NCI-H1105 treated with DMSO at 0.1 percent for 48 hours (cell line): ENCODE data around the gene PRXL2A.

Source experiments
- DNase-seq: peaks from one replicate; lab custom pipeline; 2025; lab: John Stamatoyannopoulos, UW

PRXL2A gene

DNA sequence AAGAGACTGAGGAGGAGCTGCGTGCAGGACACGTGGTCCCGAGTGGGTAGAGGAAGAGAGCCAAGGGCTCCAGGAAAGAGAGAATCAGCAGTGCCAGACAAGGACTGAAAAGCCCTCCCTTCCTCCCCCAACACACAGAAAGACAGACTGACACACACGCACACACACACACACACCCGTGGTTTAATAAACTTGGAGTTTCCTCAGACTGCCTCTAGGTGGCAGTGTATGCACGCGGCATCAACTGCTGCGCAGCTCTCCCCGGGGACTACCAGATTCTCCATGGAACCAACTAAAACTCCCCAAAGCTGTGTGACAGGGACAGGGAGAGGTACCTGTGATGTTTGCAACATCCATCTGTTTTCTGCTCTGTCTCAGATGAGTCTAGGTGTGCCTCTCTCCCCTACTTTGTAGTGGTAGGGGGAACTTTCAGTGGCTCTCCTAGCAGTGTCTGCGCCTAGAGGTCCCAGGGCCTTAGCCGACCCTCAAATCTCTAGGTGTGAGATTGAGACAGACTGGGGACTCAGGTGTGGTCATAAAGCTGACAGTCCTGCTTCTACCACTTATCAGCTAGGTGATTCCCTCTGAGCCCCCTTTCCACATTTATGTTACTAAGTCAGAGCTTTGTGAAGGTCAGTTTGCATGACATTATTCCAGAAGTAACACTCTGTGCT is 36.4 kb downstream of the PRXL2A start:
- peak; percentile 18 for DNase-seq

DNA sequence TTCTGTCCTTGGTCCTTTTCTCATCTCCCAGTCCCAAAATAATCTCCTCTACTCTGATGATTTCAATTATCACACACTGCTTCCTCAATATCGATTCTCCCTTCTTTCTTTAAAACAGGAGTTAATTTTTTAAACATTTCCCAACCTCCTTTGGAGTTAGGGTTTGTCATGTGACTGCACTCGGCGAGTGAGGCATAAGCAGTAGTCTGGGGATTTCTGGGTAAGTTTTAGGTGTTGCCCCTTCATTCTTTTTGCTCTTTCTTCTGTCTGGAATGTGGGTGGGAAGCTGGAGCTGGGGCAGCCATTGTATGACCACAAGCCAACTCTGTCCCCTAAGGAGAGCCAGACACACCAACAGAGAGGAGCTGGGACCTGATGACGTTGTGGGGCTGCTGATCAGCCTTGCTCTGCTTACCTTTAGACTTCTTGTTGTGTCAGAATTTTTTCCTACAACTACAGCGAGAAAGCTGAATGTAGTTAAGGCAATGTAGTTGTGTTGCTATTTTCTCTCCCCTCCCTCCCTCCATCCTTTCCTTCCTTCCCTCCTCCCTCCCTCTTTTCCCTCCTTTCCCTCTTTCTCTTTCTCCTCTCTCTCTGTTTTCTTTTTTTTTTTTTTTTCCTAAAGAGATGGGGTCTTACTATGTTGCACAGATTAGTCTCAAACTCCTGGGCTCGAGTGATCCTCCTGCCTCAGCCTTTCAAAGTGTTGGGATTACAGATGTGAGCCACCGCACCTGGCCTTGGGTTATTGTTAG is 39.3 kb downstream of the PRXL2A start:
- no peak for DNase-seq

DNA sequence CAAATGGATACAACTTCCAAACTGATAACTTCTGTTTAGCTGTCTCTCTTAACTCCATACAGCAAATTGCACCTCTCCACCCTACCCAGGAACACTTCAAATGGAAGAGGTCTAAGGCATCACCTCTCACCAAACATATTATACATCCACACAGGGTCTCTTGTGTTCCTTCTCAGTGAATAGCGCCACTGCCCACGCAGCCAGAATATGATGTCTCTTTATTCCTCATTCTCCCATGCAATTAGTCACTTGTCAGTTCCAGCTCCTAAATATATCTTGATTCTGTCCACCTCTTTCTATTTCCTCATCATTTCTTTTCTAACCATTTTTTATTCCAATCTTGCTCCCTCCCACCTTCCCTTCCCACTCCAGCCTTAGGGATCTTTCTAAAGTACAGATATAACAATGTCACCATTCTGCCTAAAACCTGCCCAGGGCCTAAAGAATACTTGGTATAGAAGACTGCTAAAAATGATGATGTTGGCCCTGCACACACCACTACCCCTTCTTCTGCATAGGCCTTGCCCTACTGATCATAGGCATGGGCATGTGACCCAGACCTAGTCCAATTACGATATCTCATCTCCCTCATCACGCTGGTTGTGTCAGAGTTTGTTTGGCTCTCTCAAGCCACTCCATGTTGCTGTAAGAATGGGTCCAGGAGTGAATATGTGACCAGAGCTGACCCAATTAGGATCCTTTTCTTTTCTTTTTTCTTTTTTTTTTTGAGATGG is 40.0 kb downstream of the PRXL2A start:
- DNase-seq = no peak

DNA sequence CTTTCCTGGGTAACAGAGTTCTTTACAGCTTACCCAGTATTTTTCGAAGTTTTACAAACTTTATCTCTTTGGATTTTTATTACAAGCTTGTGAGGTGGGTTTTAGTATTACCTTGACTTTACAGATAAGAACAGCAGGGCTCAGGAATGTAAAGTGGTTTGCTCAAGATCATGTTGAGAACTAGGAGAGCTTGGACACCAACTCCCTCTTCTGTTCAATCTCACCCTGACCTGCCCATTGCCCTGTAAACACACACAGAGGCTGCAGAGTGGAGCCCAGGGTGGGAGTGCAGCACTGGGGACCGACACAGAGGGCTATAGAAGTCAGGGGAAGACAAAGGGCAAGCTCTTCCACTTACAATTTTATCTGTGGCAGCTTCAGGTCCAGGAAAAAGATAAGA is 41.2 kb downstream of the PRXL2A start:
- no peak for DNase-seq

DNA sequence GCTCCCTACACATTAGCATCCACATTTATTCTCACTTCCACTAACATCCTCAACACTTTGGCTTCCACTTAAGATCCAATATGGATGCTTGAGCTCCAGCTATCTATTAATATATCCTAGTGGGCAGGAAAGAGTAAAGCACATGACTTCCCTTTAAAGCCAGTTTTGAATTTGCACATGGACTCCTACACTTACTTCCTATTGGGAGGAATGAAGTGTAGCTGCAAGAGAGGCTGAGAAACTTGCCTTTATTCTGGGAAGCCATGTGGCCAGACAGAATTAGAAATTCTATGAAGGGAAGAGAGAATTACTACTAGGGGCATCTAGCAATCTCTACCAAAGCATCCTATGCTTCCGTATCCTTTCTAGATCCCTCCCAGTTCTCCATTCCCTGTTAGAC is 42.8 kb downstream of the PRXL2A start:
- DNase-seq = no peak

GRCh38 chr10:80452069-80452468 is 43.7 kb downstream of the PRXL2A start:
- DNase-seq = no peak

DNA sequence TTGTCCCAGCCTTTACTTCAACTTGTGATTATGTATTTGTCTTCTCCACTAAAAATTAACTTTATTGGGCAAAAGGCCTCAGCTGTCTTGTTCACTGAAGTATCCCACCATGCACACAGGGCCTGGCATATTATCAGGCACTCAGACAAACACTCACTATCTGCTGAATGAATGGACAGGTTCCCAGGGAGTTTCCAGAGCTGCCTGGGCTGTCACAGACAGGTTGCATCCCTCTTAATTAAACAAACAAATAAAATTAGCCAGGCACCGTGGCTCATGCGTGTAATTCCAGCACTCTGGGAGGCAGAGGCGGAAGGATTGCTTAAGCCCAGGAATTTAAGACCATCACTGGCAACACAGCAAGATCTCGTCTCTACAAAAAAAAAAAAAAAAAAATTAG is 44.3 kb downstream of the PRXL2A start:
- DNase-seq = no peak

- DNase-seq = no peak
Observed at GRCh38 chr10:80453056-80453841, 44.9 kb downstream of the PRXL2A start.

DNA sequence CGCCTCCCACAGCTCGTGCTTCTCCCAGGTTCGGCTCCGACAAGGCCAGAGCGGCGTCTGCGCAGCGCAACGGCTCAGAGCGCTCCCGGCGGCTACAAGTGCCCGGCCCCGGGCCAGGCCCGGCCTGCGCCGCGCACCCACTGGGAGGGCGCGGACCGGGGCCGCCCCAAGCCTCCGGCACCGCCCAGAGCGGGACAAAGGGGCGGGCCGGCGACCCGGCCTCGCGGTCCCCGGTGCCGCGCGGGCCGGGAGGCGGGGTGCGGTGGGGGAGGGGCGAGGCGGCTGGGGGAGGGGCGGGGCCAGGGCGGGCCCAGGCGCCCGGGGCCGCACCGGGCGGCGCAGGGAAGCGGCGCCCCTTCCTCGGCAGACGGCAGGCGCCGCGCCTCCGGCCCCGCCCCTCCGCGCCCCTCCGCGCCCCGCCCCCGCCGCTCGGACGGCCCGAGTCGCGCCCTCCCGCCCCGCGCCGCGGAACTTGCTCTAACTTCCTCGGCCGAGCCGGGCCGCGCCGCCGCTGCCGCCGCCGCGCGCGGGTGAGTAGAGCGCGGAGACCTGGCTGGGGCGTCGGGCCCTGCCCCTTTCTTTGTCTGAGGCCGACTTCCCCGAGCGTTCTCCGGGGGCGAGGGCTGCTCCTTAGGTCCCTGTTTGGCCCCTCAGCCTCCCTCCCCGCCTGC is 45.6 kb downstream of the PRXL2A start, which contains the start of gene TSPAN14:
Gene TSPAN14, plus strand, starts transcription at position 469 of the 671 bp plus-strand sequence. CDS start 34,924 bp downstream, outside the sequence.
- peak; percentile 33 for DNase-seq

- DNase-seq = no peak
Observed at GRCh38 chr10:80454513-80455460, 46.4 kb downstream of the PRXL2A start.

- no peak for DNase-seq
Observed at GRCh38 chr10:80455461-80456349, 47.4 kb downstream of the PRXL2A start.

- no peak for DNase-seq
Observed at GRCh38 chr10:80457554-80458262, 49.4 kb downstream of the PRXL2A start.

DNA sequence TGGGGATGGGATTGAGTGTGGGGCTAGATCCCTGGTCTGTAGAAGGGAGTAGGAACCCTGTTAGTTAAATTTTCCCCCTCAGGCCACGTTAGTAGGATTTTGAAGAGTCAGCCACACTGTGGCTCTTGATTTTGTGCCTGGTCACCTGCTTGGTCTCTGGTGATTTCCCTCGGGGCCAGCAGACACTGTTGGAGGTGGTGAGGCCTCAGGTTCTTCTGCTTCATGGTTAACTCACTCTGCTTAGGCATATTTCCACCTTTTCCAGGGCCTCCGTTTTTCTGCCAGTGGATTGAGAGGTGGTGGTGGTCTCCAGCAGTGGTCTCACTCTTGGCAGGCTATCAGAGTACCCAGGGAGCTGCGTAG is 49.9 kb downstream of the PRXL2A start:
- DNase-seq = no peak

DNA sequence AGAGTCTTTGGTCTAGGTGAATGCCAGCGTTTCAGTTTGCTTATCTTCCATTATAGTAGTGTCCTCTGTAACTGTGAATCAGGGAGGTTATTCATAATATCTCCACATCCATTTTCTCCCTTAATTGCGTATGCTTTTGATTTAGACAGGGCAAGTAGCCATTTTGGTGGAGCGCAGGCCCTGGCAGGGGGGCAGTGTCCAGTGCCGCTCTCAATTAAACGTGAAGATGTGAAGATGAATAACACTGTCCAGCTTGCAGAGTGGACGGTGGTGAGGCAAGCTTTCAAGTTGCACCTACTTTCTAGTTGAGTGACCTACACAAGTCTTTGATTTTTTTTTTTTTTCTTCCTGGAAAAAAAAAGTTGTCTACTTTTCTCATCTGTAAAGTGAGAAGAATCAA is 50.3 kb downstream of the PRXL2A start:
- DNase-seq = no peak

DNA sequence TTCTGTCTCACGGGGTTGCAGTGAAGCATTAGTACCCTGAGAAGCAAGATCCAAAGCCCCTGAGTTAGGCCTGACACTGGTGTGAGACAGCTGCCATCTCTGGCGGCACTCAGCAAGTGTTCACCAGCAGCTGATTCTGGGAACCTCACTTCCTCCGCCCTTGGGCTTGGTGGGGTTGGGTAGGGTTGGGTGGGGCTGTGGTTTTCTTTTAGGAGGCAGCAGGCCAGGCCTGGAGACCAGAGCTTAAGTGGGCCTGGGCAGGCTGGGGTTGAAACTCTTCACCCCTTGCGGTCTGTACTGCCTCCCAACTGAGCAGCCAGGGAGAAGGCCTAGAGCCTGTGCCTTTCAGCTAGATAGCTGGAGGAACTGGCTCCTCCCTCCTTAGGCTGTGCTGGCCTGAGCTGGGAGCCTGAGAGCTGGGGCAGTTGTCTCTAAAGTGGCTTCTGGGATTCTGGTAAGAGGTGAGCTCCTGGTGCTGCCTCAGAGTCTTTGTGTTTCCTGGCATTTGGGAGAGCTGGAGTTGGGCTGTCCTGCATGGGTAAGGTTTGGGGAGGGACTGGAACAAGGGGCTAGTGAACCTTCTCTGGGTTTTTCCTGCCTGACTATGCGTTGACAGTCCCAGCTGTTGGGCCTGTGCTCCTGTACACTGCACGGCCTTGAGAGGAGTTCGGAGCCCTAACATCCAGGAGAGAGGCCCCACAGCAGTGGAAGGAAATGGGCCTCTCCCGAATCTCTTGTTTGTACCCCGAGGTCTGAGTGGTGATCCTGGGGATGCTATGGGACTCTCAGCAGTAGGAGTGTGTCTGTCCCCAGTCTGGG is 50.9 kb downstream of the PRXL2A start:
- no peak for DNase-seq

DNA sequence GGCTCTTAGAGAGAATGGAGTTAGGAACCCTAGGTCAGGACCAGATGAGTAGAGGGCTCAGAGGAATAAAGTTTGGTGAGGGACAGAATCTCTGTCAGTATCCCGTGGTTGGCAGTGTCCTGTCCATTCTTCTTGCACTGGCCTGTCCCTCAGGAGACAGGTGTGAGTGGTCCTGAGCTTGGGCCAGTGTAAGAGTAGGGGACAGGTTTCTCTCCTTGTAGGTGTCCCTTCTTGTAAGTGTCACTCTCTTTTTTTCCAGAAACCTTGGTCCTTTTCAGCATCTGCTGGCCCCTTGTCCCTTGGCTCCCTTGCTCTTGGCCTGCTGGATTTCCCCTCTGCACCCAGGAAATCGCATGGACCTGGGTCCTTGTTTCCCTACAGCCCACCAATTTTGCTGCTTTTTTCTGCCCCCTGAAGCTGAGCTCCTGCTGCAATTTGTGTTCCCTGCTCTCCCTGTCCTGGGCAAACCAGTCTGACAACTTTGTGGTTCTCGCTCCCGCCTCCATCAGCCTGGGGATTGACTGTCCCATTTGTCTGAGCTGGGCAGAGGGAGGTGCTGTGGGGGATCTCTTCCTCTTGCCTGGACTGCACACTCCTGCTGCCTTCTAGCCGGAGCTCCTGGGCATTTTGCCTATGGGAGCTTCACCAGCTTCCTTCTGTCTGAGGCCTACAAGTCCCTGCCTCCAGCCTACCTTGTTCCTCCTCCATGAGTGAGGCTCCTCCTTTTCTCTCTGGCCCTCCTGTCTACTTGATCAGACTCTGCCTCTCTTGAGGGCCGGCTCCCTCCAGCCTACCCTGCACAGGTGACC is 52.3 kb downstream of the PRXL2A start:
- DNase-seq = peak; percentile 77
